ENCODE results near the gene ATG2A.
A peak's percentile ranks its signal among the peaks of the same experiment; 100 is the strongest.

ATG2A gene

GRCh38 chr11:64924910-64925284, 7.9 kb upstream of the ATG2A start:
- no peak for DNase-seq (ENCODE audit: low read depth in 2 of 2)

- peak; percentile 77 to 87 for DNase-seq (ENCODE audit: low read depth in 2 of 2)
These were observed 7.2 kb upstream of the ATG2A start, which contains the start of gene PPP2R5B for GRCh38 chr11:64923944-64924909. PPP2R5B (plus strand) TSS chr11:64924689; CDS start chr11:64925735, 1,046 bp downstream.

GRCh38 chr11:64923151-64923661, 6.2 kb upstream of the ATG2A start:
- DNase-seq (ENCODE audit: low read depth in 2 of 2): no peak

- no peak for DNase-seq (ENCODE audit: low read depth in 2 of 2)
These were observed 4.4 kb upstream of the ATG2A start for GRCh38 chr11:64921384-64921783.

GRCh38 chr11:64920124-64920523, 3.1 kb upstream of the ATG2A start:
- DNase-seq (ENCODE audit: low read depth in 2 of 2): no peak

- DNase-seq (ENCODE audit: low read depth in 2 of 2): no peak
These were observed 2.6 kb upstream of the ATG2A start for GRCh38 chr11:64919627-64920026.

- DNase-seq (ENCODE audit: low read depth in 2 of 2): no peak
These were observed 1.0 kb upstream of the ATG2A start for GRCh38 chr11:64918017-64918416.

GRCh38 chr11:64917663-64917995, 620 bp upstream of the ATG2A start:
- no peak for DNase-seq (ENCODE audit: low read depth in 2 of 2)

- peak in 1 of 2 donors; percentile 13 for DNase-seq (ENCODE audit: low read depth in 2 of 2)
These were observed 802 bp downstream of the ATG2A start for GRCh38 chr11:64916040-64916774.

GRCh38 chr11:64915376-64915887, 1.6 kb downstream of the ATG2A start:
- DNase-seq (ENCODE audit: low read depth in 2 of 2): no peak

- DNase-seq (ENCODE audit: low read depth in 2 of 2): no peak
These were observed 2.9 kb downstream of the ATG2A start for GRCh38 chr11:64914123-64914522.

GRCh38 chr11:64913171-64913727, 3.8 kb downstream of the ATG2A start:
- no peak for DNase-seq (ENCODE audit: low read depth in 2 of 2)

GRCh38 chr11:64911689-64912088, 5.3 kb downstream of the ATG2A start:
- no peak for DNase-seq (ENCODE audit: low read depth in 2 of 2)

GRCh38 chr11:64911142-64911541, 5.9 kb downstream of the ATG2A start:
- DNase-seq (ENCODE audit: low read depth in 2 of 2): no peak

- DNase-seq (ENCODE audit: low read depth in 2 of 2): no peak
These were observed 6.4 kb downstream of the ATG2A start for GRCh38 chr11:64910451-64911093.

- no peak for DNase-seq (ENCODE audit: low read depth in 2 of 2)
These were observed 7.2 kb downstream of the ATG2A start for GRCh38 chr11:64909653-64910343.

GRCh38 chr11:64908766-64909165, 8.2 kb downstream of the ATG2A start:
- DNase-seq (ENCODE audit: low read depth in 2 of 2): no peak

GRCh38 chr11:64906314-64906635, 10.7 kb downstream of the ATG2A start:
- DNase-seq (ENCODE audit: low read depth in 2 of 2): no peak

- DNase-seq (ENCODE audit: low read depth in 2 of 2): no peak
These were observed 11.3 kb downstream of the ATG2A start for GRCh38 chr11:64905516-64906313.

GRCh38 chr11:64903291-64903833, 13.6 kb downstream of the ATG2A start:
- DNase-seq (ENCODE audit: low read depth in 2 of 2): no peak
